ENCODE data around the gene ADSS2. TPM values are rescaled to one million over a fixed set of nuclear protein-coding genes. Genes with fewer than 3 reads are reported as not detected.
A peak's percentile ranks its signal among the peaks of the same experiment; 100 is the strongest.

The ADSS2 gene
- polyA plus RNA-seq, 1 of the 3 experiments (the other 2 are of a cell fraction), result 30.7 TPM

GRCh38 chr1:244450597-244451538 lies 841 bp downstream of the ADSS2 start:
- Histone ChIP-seq H3K79me2 (ENCODE audit: insufficient read depth) (peaks cover 57% of the 10 kb centered on the region), H3K4me1 (ENCODE audit: control insufficient read depth in 1 of 2, insufficient read depth in 2 of 2, low read depth in 1 of 2, low read length in 1 of 2) (peaks cover 30 to 36% of the 10 kb centered on the region in 2 experiments; a peak in 3 of 4 replicates), H2AFZ (ENCODE audit: low read depth) (peak overlapping the region; percentile 23), H3K27ac (ENCODE audit: low read depth in 2 of 2, low read length in 1 of 2) (peak overlapping the region; percentile 92 to 97), H3K4me2 (peak overlapping the region; percentile 89), H3K27me3 (ENCODE audit: insufficient read depth) (no peaks in the 10 kb centered on the region), H3K9ac (peak overlapping the region; percentile 94), H3F3A (replicated peaks; ENCODE audit: insufficient read depth) (peaks cover 13% of the 10 kb centered on the region), H3K9me3 (no peaks in the 10 kb centered on the region), H3K9me2 (no peaks in the 10 kb centered on the region), H3K4me3 (ENCODE audit: low read depth in 2 of 2, low read length in 1 of 2) (peak overlapping the region; percentile 84 to 97), H4K20me1 (ENCODE audit: insufficient read depth) (peaks cover 5% of the 10 kb centered on the region; the same call in 1 of the 2 replicates), H3K36me3 (replicated peaks in 1 of 2; ENCODE audit: control insufficient read depth in 1 of 2, insufficient read depth in 2 of 2, low read length in 1 of 2) (peaks cover 23 to 32% of the 10 kb centered on the region in 2 experiments)
- peak; percentile 62 for DNase-seq
- WGBS (ENCODE audit: low lambda C conversion rate), result 3% methylated on average over 9 of the region's 41 CpGs
- CTCF ChIA-PET, result no interaction called here
- POLR2A ChIA-PET, result interaction anchor here (0.7 to 1.6 kb wide), 3 partner anchors 8 to 1195 kb away, joined by 3 to 5 read pairs (median 3); partner anchors contain the start of genes CEP170 and SDCCAG8
- TF ChIP-seq MEF2A (IDR thresholded peaks at IDR 0.05; ENCODE audit: borderline replicate concordance, low read depth) (no peak), MXI1 (IDR thresholded peaks at IDR 0.05; ENCODE audit: low read depth, low read length) (peak; percentile 93), PBX3 (IDR thresholded peaks at IDR 0.05) (no peak), GABPA (IDR thresholded peaks at IDR 0.05; ENCODE audit: low read depth) (no peak), ELF1 (IDR thresholded peaks at IDR 0.05) (no peak), POLR2AphosphoS5 (IDR thresholded peaks at IDR 0.05; ENCODE audit: low read depth, low read length) (no peak), YY1 (IDR thresholded peaks at IDR 0.05; ENCODE audit: low read depth) (0 out of 2 replicates have a peak, but pooled peaks have one; percentile 50), REST (IDR thresholded peaks at IDR 0.05; ENCODE audit: low read depth, low read length) (no peak), SMC3 (IDR thresholded peaks at IDR 0.05; ENCODE audit: low read depth, low read length) (no peak), MAX (IDR thresholded peaks at IDR 0.05; ENCODE audit: low read depth) (peak; percentile 73), EZH2phosphoT487 (IDR thresholded peaks at IDR 0.05; ENCODE audit: borderline replicate concordance, low read depth) (no peak), FOSL2 (IDR thresholded peaks at IDR 0.05; ENCODE audit: borderline replicate concordance, low read depth) (no peak), RXRA (IDR thresholded peaks at IDR 0.05; ENCODE audit: borderline replicate concordance, low read depth) (no peak), RCOR1 (IDR thresholded peaks at IDR 0.05; ENCODE audit: low read length) (no peak), CHD2 (IDR thresholded peaks at IDR 0.05; ENCODE audit: low read length, partially characterized antibody) (no peak), RAD21 (IDR thresholded peaks at IDR 0.05; ENCODE audit: low read length) (no peak)
